ENCODE results near the gene SLC6A7.

SLC6A7 gene

DNA sequence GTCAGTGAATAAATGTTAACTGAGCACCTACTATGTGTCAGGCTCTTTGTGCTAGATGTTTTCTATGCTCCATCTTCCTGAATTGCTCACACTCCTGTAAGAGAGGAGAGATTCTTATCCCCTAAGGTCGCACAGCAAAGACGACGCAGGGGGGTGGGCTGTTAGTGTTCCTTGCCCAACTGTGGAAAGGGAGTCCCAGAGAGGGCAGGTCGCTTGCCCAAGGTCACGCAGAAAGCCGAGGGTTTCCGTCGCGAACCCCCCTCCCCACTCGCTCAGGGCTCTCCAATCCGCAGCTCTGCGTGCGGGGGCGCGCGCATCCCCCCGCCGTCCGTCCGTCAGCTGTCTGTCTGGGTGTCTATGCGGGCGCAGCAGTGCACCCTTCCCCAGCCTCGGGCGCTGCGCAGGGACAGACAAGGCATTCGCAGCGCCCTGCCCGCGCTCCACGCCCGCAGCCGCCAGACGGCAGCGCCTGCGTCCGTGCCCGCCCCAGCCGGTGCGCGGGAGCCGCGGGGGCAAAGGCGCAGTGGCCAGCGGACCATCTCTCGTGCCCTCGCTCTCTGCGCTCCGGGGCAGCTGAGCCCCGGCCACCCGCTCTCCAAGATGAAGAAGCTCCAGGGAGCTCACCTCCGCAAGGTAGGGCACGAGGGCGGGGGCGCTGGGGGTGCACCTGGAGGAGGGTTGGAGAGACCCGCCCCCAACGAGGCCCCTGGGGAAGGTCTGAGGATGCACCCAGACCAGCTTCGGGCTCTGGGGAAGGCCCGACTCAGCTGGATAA is at the start of gene SLC6A7:
Gene SLC6A7, plus strand, starts transcription at position 335 of the 775 bp plus-strand sequence. Its CDS starts 266 bp downstream, at position 601.
- DNase-seq: no peak

DNA sequence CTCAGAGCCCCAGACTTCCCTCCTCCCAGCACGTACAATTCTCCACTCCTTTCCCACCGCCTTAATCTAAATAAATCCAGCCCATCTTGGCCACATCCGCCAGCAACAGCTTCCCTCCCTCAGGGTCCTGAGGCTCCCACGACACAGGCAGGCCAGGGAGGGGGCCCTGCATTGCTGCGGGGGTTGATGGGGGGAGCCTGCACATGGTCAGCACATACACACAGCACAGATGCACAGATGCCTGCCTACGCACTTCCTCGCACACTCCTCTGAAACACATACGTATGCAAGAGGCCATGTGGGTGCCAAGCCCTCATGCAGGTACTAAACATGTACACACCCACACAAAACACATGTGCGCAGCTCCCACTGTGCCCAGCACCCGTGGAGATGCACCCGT is 49.0 kb upstream of the SLC6A7 start:
- DNase-seq: no peak

DNA sequence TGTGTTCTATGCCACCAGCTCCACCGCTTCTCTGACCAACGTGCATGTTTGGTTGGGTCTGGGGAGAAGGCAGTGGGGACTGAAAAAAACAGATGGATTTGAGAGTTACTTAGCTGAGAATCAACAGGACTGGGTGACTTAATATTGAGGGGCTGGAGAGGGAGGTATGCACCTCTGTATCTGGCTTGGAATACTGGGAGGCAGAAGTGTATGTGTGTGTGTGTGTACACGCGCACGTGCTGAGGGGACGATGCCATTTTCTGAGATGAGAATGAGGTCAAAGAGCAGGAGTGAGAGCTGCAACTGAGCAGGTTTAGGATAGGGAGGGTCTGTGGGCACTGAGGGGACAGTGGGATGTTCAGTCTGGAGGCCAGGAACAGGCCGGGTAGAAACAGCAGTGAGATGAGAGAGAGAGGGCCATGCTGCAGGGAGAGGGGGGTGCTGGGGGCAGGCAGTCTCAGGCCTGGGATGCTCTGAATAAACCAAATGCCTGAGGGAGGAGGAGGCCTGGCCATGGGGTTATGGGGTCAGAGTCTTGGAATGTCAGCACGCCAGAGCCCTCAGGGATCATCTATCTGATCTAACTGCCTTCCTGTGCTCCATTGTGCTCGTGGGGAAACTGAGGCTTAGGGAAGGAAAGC is 48.2 kb upstream of the SLC6A7 start:
- DNase-seq: no peak

DNA sequence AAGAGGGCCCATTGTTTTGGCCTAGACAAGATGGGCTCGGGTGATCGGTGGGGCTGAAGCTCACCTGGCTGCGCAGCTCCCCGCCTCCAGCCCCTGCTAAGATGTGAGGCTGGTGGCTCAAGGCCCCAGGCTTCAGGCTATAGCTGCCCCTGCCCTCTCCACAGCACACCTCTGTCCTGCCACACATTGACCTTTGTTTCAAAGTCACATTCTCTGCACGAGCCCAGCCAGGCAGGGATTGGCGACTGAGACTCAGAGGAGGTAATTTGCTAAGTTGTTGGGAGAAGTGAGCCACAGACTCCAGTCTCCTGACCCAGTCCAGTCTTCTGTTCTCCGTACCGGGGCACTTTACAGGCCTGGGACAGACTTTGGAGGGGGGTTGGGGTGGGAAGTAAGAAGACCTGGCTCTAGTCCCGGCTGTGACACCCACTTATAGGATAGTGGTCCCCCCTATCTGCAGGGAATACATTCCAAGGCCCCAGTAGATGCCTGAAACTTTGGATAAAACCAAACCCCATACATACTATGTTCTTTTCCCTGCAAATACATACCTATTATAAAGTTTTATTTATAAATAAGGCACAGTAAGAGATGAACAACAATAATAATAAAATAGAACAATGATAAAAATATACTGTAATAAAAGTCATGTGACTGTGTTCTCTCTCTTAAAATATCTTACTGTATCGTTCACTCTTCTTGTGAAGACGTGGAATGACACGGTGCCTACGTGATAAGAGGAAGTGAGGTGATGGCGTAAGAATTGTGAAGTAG is 47.5 kb upstream of the SLC6A7 start:
- no peak for DNase-seq

DNA sequence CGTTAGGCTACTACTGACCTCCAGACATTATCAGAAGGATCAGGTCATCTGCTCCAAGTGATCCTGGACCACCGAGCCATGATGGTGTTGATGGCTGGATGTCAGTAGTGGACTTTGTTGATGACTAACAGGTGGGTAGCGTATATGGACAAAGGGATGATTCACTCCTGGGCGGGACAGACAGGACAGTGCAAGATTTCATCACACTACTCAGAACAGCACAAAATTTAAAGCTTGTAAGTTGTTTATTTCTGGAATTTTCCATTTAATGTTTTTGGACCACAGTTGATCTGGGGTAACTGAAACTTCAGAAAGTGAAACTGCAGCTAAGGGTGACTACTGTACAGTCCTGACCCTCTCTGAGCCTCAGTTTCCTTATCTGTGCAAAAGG is 46.9 kb upstream of the SLC6A7 start:
- no peak for DNase-seq

DNA sequence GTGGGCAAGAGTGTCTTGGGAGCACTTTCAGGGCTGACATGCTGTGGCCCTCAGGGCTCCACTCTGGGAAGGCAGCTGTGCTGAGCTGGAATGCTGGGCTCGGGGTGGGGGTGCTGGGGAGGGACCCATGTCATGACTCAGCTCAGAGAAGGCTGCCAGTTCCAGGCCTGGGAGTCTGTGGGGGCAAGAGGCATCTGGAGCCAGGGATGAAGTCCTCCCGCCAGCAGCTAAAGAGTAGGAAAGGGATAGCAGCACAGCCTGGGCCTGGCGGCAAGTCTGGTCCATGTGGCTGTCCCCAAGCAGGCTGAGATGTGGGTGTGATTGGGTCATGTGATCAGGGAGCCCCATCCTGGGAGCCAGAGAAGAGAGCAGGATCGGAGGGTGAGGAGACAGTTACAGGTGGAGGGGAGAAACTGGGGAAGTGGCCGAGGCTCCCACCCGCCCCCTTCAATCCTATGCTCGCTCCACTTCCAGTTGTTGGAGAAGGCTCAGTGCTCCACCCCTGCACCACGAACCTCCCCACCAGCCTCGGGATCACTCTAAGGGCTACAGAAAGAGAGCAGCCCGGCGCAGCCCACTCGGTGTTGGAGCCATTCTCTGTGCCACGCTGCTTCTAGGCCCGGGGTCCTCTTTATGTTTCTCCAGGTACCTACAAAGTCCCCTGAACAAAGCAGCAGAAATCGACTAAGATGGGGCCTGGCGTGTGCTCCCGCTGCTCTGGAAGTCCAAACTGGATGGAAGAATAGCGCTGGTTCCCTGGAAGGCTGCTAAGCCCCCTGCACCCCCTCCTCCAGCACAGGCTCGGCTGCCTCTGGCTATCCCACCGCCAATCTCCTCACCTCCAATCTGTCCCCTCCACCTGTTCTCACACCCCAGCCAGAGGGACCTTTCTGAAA is 46.3 kb upstream of the SLC6A7 start:
- DNase-seq: no peak

DNA sequence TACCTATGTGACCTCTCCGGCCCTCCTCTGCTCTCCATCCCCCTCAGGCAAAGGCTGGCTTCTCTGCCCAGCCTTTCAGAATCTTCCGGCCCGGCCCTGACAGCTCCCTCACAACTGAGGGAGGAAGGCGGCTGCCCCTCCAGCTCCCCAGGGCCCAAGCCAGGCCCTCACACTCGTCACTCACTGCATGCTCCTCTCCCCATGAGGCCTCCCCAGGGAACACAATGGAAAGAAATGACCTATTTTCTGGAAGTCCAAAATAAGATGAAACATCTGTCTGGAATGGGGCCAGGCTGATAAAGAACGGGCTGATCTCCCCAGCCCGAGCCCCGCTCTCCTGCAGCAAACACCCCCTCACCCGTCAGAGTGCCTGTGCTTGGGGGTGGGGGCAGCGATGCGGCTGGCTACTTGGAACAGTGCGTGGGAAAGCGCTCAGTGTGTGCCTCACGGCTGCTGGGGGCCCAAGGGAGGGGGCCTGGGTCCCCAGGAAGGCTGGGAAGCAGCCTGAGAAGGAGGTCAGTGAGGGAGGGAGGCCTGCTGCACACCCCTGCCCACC is 45.5 kb upstream of the SLC6A7 start:
- no peak for DNase-seq

DNA sequence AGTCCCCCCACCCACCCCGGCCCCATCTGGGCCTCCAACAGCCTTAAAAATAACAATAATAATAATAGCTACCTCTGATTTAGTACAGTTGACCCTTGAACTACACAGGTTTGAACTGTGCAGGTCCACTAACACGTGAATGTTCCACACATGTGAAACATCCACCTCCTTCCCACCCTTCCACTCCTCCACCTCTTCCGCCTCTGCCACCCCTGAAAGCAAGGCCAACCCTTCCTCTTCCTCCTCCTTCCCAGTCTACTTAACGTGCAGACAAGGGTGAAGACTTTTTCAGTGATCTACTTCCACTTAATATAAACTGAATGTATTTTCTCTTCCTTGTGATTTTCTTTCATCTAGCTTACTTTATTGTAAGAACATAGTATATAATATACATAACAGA is 45.0 kb upstream of the SLC6A7 start:
- DNase-seq: no peak

DNA sequence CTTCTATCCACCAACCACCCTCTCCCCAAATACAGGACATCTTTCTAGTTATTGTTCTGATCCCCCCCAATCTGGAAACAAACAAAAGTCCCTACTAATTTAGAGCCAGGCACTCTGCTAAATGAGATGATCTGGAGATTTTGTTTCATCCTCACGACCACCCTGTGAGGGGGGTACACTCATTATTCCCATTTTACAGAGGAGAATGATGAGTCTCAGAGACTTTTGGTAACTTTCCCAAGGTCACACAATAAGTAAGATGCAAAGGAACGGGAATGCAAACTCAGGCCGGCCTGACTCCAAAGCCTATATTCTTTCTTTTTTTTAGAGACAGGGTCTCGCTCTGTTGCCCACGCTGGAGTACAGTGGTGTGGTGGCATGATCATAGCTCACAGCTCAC is 43.6 kb upstream of the SLC6A7 start:
- DNase-seq: no peak

DNA sequence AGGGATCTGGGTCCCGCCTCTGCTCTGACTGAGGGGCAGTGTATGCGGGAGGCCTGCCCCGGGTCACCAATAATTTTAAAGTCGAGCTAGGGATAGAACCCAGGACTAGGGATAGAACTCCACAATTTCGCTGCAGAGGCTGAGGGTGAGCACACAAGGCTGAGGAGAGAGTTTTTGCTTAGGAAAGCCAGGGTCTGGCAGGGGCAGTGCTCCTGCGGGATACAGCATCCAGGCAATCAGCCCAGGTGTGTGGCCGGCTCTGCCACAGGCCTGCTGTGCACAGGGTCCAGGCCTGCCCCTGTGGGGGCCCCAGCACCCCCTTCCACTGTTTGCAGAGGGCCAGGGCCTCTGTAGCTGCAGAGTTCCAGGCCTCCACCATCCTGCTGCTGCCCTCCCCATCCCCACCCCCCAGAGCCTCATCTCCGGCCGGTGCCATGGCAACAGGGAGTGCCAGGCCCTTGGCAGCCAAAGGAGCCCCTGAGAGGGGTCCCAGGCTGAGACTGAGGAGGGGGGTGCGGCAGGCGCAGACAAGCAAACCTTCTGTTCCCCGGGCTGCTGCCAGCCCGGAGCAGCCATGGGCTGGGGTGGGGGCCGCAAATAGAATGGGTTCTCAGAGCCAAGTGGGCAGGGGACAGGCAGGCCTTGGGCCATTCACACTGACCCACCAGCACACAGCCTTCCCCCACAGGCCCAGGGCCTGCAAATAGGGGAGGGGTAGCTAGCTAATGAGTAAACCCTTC is 42.8 kb upstream of the SLC6A7 start:
- DNase-seq: no peak

DNA sequence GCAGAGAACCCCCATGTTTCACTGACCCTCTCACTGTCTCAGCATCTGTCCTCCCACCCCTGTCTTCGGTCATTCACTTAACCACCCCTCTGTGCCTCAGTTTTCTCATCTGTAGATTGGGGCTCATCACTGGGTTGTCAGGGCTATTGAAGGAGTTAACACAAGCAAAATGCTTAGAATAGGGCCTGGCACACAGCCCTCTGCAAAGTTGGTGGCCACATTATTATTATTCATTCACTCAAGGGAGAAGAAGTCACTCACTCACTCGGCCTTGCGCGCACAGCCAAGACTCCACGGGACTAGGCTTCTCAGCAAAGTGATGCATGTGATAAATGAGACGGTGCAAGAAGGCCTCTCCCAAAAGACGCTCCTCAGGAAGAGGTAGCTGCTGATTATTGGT is 42.2 kb upstream of the SLC6A7 start:
- no peak for DNase-seq

DNA sequence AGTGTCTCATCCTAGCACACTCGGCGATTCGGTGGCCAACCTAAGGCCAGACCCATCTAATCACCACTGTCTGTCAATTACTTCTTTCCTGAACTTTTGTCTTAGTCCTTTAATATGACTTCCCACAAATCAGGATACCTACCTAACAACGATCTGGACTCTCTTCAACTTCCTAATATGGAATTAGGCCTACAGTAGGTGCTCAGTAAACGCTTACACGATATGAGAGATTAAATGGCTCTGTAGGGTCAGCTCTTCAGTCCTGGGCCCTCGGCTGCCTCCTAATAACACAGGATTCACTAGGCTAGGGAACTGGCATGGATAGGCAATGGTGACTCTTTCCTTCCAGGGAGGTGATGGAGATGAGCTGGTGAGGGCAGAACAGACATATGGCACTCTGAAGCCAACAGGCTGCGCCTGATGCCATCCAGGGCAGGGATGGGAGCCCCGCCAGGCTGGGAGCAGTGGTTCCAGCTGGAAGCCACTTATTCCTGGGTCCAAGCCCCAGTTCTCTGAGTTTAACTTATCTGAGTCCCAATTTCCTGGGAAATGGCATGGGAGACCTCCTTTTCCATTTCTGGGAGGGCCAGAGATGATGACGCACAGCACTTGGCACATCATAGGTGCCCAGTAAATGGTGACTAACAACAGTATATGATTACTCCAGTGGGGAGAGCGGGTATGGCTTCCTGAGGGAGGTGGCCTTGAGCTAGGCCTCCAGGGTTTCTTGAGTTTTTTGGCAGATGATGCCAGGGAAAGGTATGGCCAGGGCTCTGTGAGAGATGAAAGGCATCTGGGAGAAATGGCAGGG is 41.5 kb upstream of the SLC6A7 start:
- no peak for DNase-seq

DNA sequence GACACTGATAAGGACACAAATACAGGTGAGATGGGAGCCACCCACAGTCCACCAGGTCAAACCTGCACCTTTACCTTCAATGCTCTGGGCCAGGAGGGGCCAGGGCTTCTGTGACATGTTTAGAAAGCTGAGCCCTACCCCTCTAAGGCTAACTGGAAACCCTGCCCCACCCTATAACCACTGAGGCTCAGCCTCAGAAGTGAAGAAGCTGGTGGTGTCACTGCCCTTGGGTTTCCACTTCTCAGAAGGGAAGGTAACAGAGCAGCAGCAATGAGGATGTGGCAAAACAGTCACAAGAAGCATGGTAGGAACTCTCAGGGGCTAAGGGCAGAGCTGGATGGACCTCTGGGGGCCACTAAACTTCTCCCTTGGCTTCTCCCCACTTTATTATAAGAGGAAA is 40.2 kb upstream of the SLC6A7 start:
- DNase-seq: no peak

DNA sequence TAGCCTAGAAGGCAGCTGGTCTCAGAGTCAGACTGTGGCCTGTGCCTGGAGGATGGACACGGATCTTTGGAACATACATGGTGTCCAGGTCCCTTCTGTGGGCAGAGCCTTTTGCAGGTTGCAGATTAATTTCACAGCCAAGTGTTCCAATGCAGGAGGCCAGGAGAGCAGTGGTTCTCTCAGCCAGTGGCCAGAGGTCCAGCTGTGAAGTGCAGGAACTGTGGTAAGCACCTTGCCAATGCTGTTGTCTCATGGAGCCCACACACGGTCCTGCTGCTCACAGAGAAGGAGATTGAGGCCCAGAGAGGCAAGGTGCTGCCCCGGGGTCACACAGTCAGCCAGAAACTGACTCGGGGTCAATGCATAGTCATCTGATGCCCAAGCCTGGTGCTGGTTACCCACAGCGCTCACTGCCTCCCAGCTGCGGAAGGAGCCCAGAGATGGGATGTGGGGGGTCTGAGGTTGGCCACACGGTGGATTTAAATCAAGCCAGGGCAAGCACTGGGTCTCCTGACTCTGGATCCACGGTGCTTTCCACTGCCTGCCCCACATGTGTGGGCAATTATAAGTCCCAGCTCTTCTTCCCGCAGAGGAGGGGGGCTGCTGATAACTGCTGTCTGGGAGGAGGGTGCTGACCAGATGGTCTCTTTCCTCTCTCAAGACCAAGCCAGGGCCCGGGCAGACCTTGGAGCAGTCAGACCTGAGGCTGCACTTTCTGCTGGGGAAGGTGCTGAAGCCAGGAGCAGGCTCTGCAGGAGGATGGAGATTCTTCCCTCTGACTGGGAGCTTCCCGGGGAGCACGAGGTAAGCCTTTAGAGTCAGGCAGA is 37.0 kb upstream of the SLC6A7 start:
- no peak for DNase-seq

DNA sequence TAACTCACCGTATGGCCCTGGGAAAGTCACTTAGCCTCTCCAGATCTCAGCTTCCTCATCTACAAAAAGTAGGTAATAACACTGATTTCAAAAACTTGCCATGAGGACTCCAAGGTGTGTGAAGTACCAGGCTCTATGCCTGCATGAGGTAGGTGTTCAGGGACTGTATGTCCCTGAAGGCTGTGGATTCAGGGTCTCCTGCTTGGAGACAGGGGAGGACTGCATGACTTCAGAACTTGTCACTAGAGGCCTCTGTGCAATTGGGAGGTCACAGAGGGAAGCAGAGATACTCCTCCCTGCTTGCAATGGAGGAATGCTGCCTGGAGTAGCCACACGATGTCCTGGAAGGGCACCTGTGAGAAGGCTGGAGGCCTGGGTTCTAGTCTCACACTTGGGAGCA is 36.4 kb upstream of the SLC6A7 start:
- DNase-seq: no peak

DNA sequence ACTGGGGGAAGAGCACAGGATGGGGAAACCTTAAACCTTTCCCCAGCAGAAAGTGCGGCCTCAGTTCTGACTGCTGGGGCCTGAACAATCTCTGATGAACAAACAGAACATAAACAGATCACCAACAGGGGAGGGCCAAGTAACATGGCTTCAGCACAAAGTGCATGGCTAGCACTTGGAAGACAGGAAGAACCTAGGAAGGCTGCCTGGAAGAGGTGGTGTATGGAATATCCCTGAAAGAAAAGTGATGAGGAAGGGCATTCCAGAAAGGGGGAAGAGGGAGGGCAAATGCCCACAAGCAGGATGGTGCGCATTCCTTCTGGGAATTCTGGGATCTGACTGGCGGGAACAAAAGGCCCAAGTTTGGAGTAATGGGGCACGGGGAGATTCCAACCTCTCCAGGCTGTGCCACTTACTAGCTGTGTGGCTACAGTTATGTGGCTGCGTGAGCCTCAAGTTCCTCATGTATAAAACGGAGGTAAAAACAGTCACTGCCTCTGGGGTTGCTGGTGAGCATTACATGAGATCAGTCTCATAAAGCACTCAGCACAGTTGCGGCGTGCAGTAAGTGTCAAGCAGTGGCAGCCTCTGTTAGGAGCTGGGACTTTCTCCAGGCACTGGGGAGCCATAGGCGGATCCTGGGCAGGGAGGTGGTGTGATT is 35.8 kb upstream of the SLC6A7 start:
- no peak for DNase-seq

DNA sequence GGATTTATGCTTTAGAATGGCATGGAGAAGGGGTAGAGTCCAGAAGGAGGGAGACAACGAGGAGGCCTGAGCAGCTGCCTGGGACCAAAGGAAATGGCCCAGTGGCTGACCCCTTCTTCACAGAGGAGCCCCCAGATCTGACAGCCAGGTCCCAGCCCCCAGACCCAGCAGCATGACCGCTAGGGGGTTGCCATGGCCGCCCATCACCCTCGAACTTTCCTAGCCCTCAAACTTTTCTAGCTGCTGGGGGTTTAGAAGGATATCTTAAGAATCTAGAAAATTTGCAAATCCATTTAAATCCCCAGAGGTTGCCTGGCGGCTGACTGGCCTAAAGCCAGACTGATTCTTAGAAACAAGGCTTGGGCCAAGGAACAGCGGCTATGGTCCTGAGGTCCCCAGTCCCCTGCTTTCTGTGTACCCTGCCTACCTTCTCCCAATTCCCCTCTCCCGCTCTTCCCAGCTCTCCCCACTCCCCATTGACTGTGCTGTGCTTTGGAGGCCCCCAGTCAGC is 35.2 kb upstream of the SLC6A7 start:
- DNase-seq: no peak

DNA sequence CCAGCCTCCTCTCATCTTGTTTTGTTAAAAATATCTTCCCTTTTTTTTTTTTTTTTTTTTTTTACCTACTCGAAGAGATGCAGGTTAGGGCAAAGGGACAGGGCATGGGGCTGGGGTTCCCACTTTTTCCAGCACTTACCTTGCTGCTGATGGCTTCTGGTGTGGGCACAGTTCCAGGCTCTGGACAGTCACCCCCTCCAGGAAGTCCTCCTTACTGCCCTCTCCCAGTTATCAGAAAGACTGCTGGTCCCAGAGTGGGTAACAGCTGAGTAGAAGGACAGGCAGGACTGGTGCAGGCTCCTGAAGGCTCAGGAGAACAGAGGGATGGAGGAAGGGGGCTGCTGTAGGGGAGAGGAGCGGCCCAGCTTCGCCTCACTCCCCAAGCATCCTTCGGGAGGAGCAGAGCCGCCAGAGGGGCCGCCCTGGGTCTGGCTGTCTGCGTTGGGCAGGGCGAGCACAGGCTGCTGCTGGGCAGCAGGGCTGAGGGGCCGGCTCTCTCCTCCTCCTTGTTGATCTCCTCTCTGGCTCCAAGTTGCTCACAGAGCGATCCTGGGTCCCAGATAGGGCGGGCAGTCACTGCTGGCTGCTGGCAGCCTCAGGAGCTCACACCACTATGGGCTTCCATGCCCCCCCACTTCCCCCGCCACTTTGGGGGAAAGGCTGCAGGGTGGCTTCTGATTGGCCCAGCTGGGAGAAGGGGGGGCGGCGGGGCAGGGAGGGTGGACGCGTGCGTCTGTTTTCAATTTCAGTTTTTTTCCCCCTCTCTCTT is 34.4 kb upstream of the SLC6A7 start, which contains the start of gene PDGFRB:
Gene PDGFRB, minus strand, starts transcription at position 588 of the 769 bp plus-strand sequence. CDS start 18,798 bp downstream, outside the sequence.
- DNase-seq: peak; percentile 43

Measured in hematopoietic multipotent progenitor cell treated with erythropoietin and hydrocortisone succinate and interleukin-3 and kit ligand, for 8 days (in vitro differentiated cells).